ENCODE results near the gene MSL1.
A peak's percentile ranks its signal among the peaks of the same experiment; 100 is the strongest.

MSL1 gene

GRCh38 chr17:40122999-40123810, 1.4 kb downstream of the MSL1 start:
- H2BK120ac ChIP-seq (ENCODE audit: low read depth, low read length): peak overlapping the region; percentile 22
- H3K18ac ChIP-seq (ENCODE audit: low read length): peak overlapping the region; percentile 100
- peak overlapping the region; percentile 82 for H2BK5ac ChIP-seq (ENCODE audit: low read length)
- no peak overlapping the region for H2BK15ac ChIP-seq (replicated peaks; ENCODE audit: low read depth)
- H3K36me3 ChIP-seq (ENCODE audit: control insufficient read depth, insufficient read depth, low read length): peaks cover 6% of the 10 kb centered on the region
- peak overlapping the region; percentile 98 for H3K56ac ChIP-seq (ENCODE audit: low read length)
- peak; percentile 88 for DNase-seq
- peak overlapping the region; percentile 100 for H3K4ac ChIP-seq (ENCODE audit: low read depth, low read length)
- peak overlapping the region; percentile 97 for H3K27ac ChIP-seq (ENCODE audit: low read depth, low read length)
- no peaks in the 10 kb centered on the region for H3K27me3 ChIP-seq (ENCODE audit: insufficient read depth, low read length, poor library complexity)
- H4K8ac ChIP-seq (ENCODE audit: low read depth, low read length): peak overlapping the region; percentile 87
- H3K79me2 ChIP-seq (ENCODE audit: control insufficient read depth, insufficient read depth, low read length): peaks cover 48% of the 10 kb centered on the region
- no peak overlapping the region for H4K5ac ChIP-seq (ENCODE audit: low read length)
- peak overlapping the region; percentile 64 for H3K4me3 ChIP-seq (ENCODE audit: low read length)
- no peak overlapping the region for H2AK5ac ChIP-seq (ENCODE audit: low read length)
- H3K4me1 ChIP-seq (ENCODE audit: control insufficient read depth, low read depth, low read length): peaks cover 3% of the 10 kb centered on the region
- H3K4me2 ChIP-seq (ENCODE audit: low read length): peak overlapping the region; percentile 73
- WGBS (ENCODE audit: extremely low coverage, insufficient coverage, low lambda C conversion rate): no CpG with 5 or more reads among the region's 43 CpGs
- peak overlapping the region; percentile 98 for H3K9ac ChIP-seq (ENCODE audit: low read length)
- H3K23ac ChIP-seq (ENCODE audit: low read length): peak overlapping the region; percentile 80
- H3K79me1 ChIP-seq (ENCODE audit: low read length): peaks cover 8% of the 10 kb centered on the region

GRCh38 chr17:40123811-40124114, 2.0 kb downstream of the MSL1 start:
- no peak overlapping the region for H2BK120ac ChIP-seq (ENCODE audit: low read depth, low read length)
- peak overlapping the region; percentile 64 for H3K4me3 ChIP-seq (ENCODE audit: low read length)
- peak overlapping the region; percentile 98 for H3K9ac ChIP-seq (ENCODE audit: low read length)
- H3K4me1 ChIP-seq (ENCODE audit: control insufficient read depth, low read depth, low read length): peaks cover 3% of the 10 kb centered on the region
- H4K8ac ChIP-seq (ENCODE audit: low read depth, low read length): no peak overlapping the region
- peaks cover 6% of the 10 kb centered on the region for H3K36me3 ChIP-seq (ENCODE audit: control insufficient read depth, insufficient read depth, low read length)
- H3K56ac ChIP-seq (ENCODE audit: low read length): peak overlapping the region; percentile 98
- H3K4me2 ChIP-seq (ENCODE audit: low read length): peak overlapping the region; percentile 73
- H2BK5ac ChIP-seq (ENCODE audit: low read length): no peak overlapping the region
- no peak overlapping the region for H4K5ac ChIP-seq (ENCODE audit: low read length)
- no peak overlapping the region for H2AK5ac ChIP-seq (ENCODE audit: low read length)
- H3K4ac ChIP-seq (ENCODE audit: low read depth, low read length): no peak overlapping the region
- DNase-seq: no peak
- H3K79me2 ChIP-seq (ENCODE audit: control insufficient read depth, insufficient read depth, low read length): peaks cover 48% of the 10 kb centered on the region
- WGBS (ENCODE audit: extremely low coverage, insufficient coverage, low lambda C conversion rate): no CpG with 5 or more reads among the region's 2 CpGs
- no peak overlapping the region for H3K27ac ChIP-seq (ENCODE audit: low read depth, low read length)
- H3K18ac ChIP-seq (ENCODE audit: low read length): no peak overlapping the region
- H3K23ac ChIP-seq (ENCODE audit: low read length): no peak overlapping the region
- no peak overlapping the region for H2BK15ac ChIP-seq (replicated peaks; ENCODE audit: low read depth)
- no peaks in the 10 kb centered on the region for H3K27me3 ChIP-seq (ENCODE audit: insufficient read depth, low read length, poor library complexity)
- peaks cover 8% of the 10 kb centered on the region for H3K79me1 ChIP-seq (ENCODE audit: low read length)

- DNase-seq: peak; percentile 59
- peaks cover 3% of the 10 kb centered on the region for H3K4me1 ChIP-seq (ENCODE audit: control insufficient read depth, low read depth, low read length)
- no peak overlapping the region for H4K8ac ChIP-seq (ENCODE audit: low read depth, low read length)
- no peak overlapping the region for H2BK120ac ChIP-seq (ENCODE audit: low read depth, low read length)
- no peak overlapping the region for H3K27ac ChIP-seq (ENCODE audit: low read depth, low read length)
- WGBS (ENCODE audit: extremely low coverage, insufficient coverage, low lambda C conversion rate): no CpG with 5 or more reads among the region's 9 CpGs
- no peak overlapping the region for H3K23ac ChIP-seq (ENCODE audit: low read length)
- H3K4ac ChIP-seq (ENCODE audit: low read depth, low read length): no peak overlapping the region
- H3K79me2 ChIP-seq (ENCODE audit: control insufficient read depth, insufficient read depth, low read length): peaks cover 48% of the 10 kb centered on the region
- H3K56ac ChIP-seq (ENCODE audit: low read length): peak overlapping the region; percentile 38
- no peak overlapping the region for H2BK15ac ChIP-seq (replicated peaks; ENCODE audit: low read depth)
- no peaks in the 10 kb centered on the region for H3K27me3 ChIP-seq (ENCODE audit: insufficient read depth, low read length, poor library complexity)
- H3K4me3 ChIP-seq (ENCODE audit: low read length): peak overlapping the region; percentile 64
- peak overlapping the region; percentile 98 for H3K9ac ChIP-seq (ENCODE audit: low read length)
- H3K36me3 ChIP-seq (ENCODE audit: control insufficient read depth, insufficient read depth, low read length): peaks cover 7% of the 10 kb centered on the region
- no peak overlapping the region for H2AK5ac ChIP-seq (ENCODE audit: low read length)
- no peak overlapping the region for H4K5ac ChIP-seq (ENCODE audit: low read length)
- peak overlapping the region; percentile 73 for H3K4me2 ChIP-seq (ENCODE audit: low read length)
- H3K79me1 ChIP-seq (ENCODE audit: low read length): peaks cover 8% of the 10 kb centered on the region
- no peak overlapping the region for H3K18ac ChIP-seq (ENCODE audit: low read length)
- no peak overlapping the region for H2BK5ac ChIP-seq (ENCODE audit: low read length)
Measured at GRCh38 chr17:40124279-40125141, 2.7 kb downstream of the MSL1 start.

- Histone ChIP-seq H2BK120ac (ENCODE audit: low read depth, low read length) (no peak overlapping the region), H2AK5ac (ENCODE audit: low read length) (no peak overlapping the region), H3K56ac (ENCODE audit: low read length) (no peak overlapping the region), H3K79me2 (ENCODE audit: control insufficient read depth, insufficient read depth, low read length) (peaks cover 21% of the 10 kb centered on the region), H3K4ac (ENCODE audit: low read depth, low read length) (no peak overlapping the region), H4K8ac (ENCODE audit: low read depth, low read length) (no peak overlapping the region), H2BK5ac (ENCODE audit: low read length) (no peak overlapping the region), H3K4me1 (ENCODE audit: control insufficient read depth, low read depth, low read length) (peaks cover 2% of the 10 kb centered on the region), H3K23ac (ENCODE audit: low read length) (no peak overlapping the region), H3K18ac (ENCODE audit: low read length) (no peak overlapping the region), H3K36me3 (ENCODE audit: control insufficient read depth, insufficient read depth, low read length) (peaks cover 23% of the 10 kb centered on the region), H3K27ac (ENCODE audit: low read depth, low read length) (no peak overlapping the region), H2BK15ac (replicated peaks; ENCODE audit: low read depth) (no peak overlapping the region), H3K79me1 (ENCODE audit: low read length) (peaks cover 8% of the 10 kb centered on the region), H3K9ac (ENCODE audit: low read length) (no peak overlapping the region), H3K4me3 (ENCODE audit: low read length) (no peak overlapping the region), H3K4me2 (ENCODE audit: low read length) (no peak overlapping the region), H3K27me3 (ENCODE audit: insufficient read depth, low read length, poor library complexity) (peaks cover 1% of the 10 kb centered on the region), H4K5ac (ENCODE audit: low read length) (no peak overlapping the region)
- WGBS (ENCODE audit: extremely low coverage, insufficient coverage, low lambda C conversion rate): no CpG with 5 or more reads among the region's 5 CpGs
- no peak for DNase-seq
Measured at GRCh38 chr17:40129498-40129897, 7.7 kb downstream of the MSL1 start.

GRCh38 chr17:40130352-40131042, 8.7 kb downstream of the MSL1 start:
- Histone ChIP-seq H3K27ac (ENCODE audit: low read depth, low read length) (no peak overlapping the region), H4K5ac (ENCODE audit: low read length) (no peak overlapping the region), H3K9ac (ENCODE audit: low read length) (no peak overlapping the region), H4K8ac (ENCODE audit: low read depth, low read length) (no peak overlapping the region), H3K18ac (ENCODE audit: low read length) (no peak overlapping the region), H3K4me3 (ENCODE audit: low read length) (no peak overlapping the region), H3K23ac (ENCODE audit: low read length) (no peak overlapping the region), H2AK5ac (ENCODE audit: low read length) (no peak overlapping the region), H3K27me3 (ENCODE audit: insufficient read depth, low read length, poor library complexity) (peaks cover 1% of the 10 kb centered on the region), H2BK5ac (ENCODE audit: low read length) (no peak overlapping the region), H3K4me1 (ENCODE audit: control insufficient read depth, low read depth, low read length) (no peaks in the 10 kb centered on the region), H3K79me1 (ENCODE audit: low read length) (peaks cover 6% of the 10 kb centered on the region), H3K36me3 (ENCODE audit: control insufficient read depth, insufficient read depth, low read length) (peaks cover 23% of the 10 kb centered on the region), H3K4ac (ENCODE audit: low read depth, low read length) (no peak overlapping the region), H2BK120ac (ENCODE audit: low read depth, low read length) (no peak overlapping the region), H2BK15ac (replicated peaks; ENCODE audit: low read depth) (no peak overlapping the region), H3K56ac (ENCODE audit: low read length) (no peak overlapping the region), H3K79me2 (ENCODE audit: control insufficient read depth, insufficient read depth, low read length) (peaks cover 12% of the 10 kb centered on the region), H3K4me2 (ENCODE audit: low read length) (no peak overlapping the region)
- WGBS (ENCODE audit: extremely low coverage, insufficient coverage, low lambda C conversion rate): no CpG with 5 or more reads among the region's 7 CpGs
- DNase-seq: no peak
